Spleen (tissue), 11 donors: ENCODE results near the gene PLXNB2. TPM values are rescaled to one million over a fixed set of nuclear protein-coding genes. Genes with fewer than 3 reads are reported as not detected.
A peak's percentile ranks its signal among the peaks of the same experiment; 100 is the strongest.

ENCODE experiments used
- DNase-seq: peaks from one replicate; pipeline ENCODE4 v3.0.0-alpha.2; 2020
- H3K27ac ChIP-seq, 8 donors: fragments of 200-600 bp; sonication (generic) in 7 of 8; 1 replicate in 4 of 8; 2 replicates in 4 of 8; pipeline versions ENCODE4 v1.5.0 to v1.8.0; 2016 to 2021; ENCODE audit warnings: inconsistent platforms in 4 of 8, mild to moderate bottlenecking in 4 of 8, moderate library complexity in 1 of 8
- H3K27me3 ChIP-seq, 7 donors: fragments of 200-600 bp; sonication (generic) in 6 of 7; replicated peaks in 1 of 7; 1 replicate in 4 of 7; 2 replicates in 3 of 7; pipeline versions ENCODE4 v1.5.0 to v1.8.0; 2016 to 2021; ENCODE audit warnings: inconsistent platforms in 3 of 7, mild to moderate bottlenecking in 1 of 7
- H3K36me3 ChIP-seq, 6 donors: fragments of 200-600 bp; sonication (generic) in 5 of 6; 1 replicate in 4 of 6; 2 replicates in 2 of 6; pipeline versions ENCODE4 v1.5.0 to v1.8.0; 2016 to 2021; ENCODE audit warnings: inconsistent platforms in 2 of 6
- H3K4me1 ChIP-seq, 6 donors: fragments of 200-600 bp; sonication (generic) in 5 of 6; 1 replicate in 3 of 6; 2 replicates in 3 of 6; pipeline versions ENCODE4 v1.5.0 to v1.8.0; 2016 to 2021; ENCODE audit warnings: inconsistent platforms in 3 of 6
- H3K4me3 ChIP-seq, 8 donors: fragments of 200-600 bp; sonication (generic) in 7 of 8; 1 replicate in 4 of 8; 2 replicates in 4 of 8; pipeline versions ENCODE4 v1.5.0 to v1.8.0; 2016 to 2021; ENCODE audit warnings: inconsistent platforms in 4 of 8, mild to moderate bottlenecking in 4 of 8, moderate library complexity in 2 of 8
- H3K9me3 ChIP-seq, 8 donors: fragments of 200-600 bp; sonication (generic) in 7 of 8; 1 replicate in 4 of 8; 2 replicates in 4 of 8; pipeline versions ENCODE4 v1.5.0 to v1.8.0; 2016 to 2021; ENCODE audit warnings: inconsistent platforms in 4 of 8
- CTCF ChIP-seq, 11 experiments: fragments of 200-600 bp in 7 of 11; fragments of 450-650 bp in 4 of 11; sonication (generic) in 4 of 11; IDR thresholded peaks in 8 of 11; conservative IDR thresholded peaks in 3 of 11; 1 replicate in 7 of 11; 2 replicates in 4 of 11; pipeline versions ENCODE4 v1.4.0 to v1.8.0; 2016 to 2021; ENCODE audit warnings: antibody characterized with exemption in 11 of 11, inconsistent platforms in 4 of 11, mild to moderate bottlenecking in 1 of 11
- POLR2A ChIP-seq, 3 donors: fragments of 450-650 bp; IDR thresholded peaks; one replicate each; pipeline ENCODE4 v1.5.1; 2017; ENCODE audit warnings: antibody characterized with exemption in 3 of 3, mild to moderate bottlenecking in 1 of 3
- POLR2AphosphoS5 ChIP-seq, 3 donors: sonication (generic); formaldehyde crosslinking; IDR thresholded peaks; one replicate each; pipeline ENCODE4 v1.5.1; 2017; ENCODE audit warnings: antibody characterized with exemption in 3 of 3
- WGBS, 5 donors: extraction: QIAGEN DNeasy Blood & Tissue Kit in 3 of 5; methylation state at CpG; one replicate each; pipeline versions ENCODE4 v1.1.5 to v1.1.7; 2013 to 2018; 5-methylcytosine and 5-hydroxymethylcytosine counted together
- intact Hi-C: fragments of 100-400 bp; cut with DNase I; formaldehyde crosslinking; loops from one replicate; pipeline ENCODE4 v1.15.0; 2023; ENCODE audit warnings: low total_unique reads
- polyA plus RNA-seq, 3 donors: library from polyadenylated mRNA; stranded (reverse); fragments of 200-250 nt; gene quantifications; one replicate each; pipeline ENCODE4 v1.2.1, GENCODE V29; 2013
- total RNA-seq, 7 donors: library from RNA; depleted of rRNA in 3 of 7; stranded (reverse); fragments of >200 nt in 3 of 7; fragmentation: NEBNext Ultra II Directional in 4 of 7; extraction: Animal tissue kit (Norgen Biotek cat#: 25700) in 4 of 7; gene quantifications; one replicate each; pipeline versions ENCODE4 v1.1.0 to v1.2.1, GENCODE V29; 2016 to 2021
- donor health status: healthy with polysubstance abuse.
- donor health status: DM: no; HTN: no; CAD: no; lungs with moderate emphysema.
- donor health status: DM: no; HTN: no; CAD: no.
- donor health status: Bipolar disorder and iron deficiency.
- donor health status: healthy.
- donor health status: DM: no; HTN: no; CAD: no.
- donor health status: DM: yes; HTN: yes; CAD: no.

PLXNB2 gene
- total and polyA plus RNA-seq, 10 donors: 41.9 to 382 (median 242) TPM

- intact Hi-C loops: no loop called here
- peaks cover 0 to 5% (median 0%) of the 10 kb centered on the region in 8 donors for H3K9me3 ChIP-seq
- peaks cover 0 to 5% (median 0%) of the 10 kb centered on the region in 6 donors for H3K36me3 ChIP-seq
- H3K4me3 ChIP-seq: peak overlapping the region in 1 of 8 donors; percentile 73
- 32 to 46% (median 38%) methylated on average over 3 to 7 of the region's 7 CpGs for WGBS, 5 donors
- H3K27ac ChIP-seq: no peak overlapping the region
- DNase-seq: no peak
- H3K4me1 ChIP-seq: peaks cover 5 to 35% (median 22%) of the 10 kb centered on the region in 6 donors
- TF ChIP-seq POLR2A (IDR thresholded peaks at IDR 0.05): no peak
- TF ChIP-seq POLR2AphosphoS5 (IDR thresholded peaks at IDR 0.05): no peak
- TF ChIP-seq CTCF (IDR thresholded peaks at IDR 0.05 in 8 of 11, conservative IDR thresholded peaks at IDR 0.05 in 3 of 11): no peak
- peaks cover 0 to 75% (median 23%) of the 10 kb centered on the region in 7 donors for H3K27me3 ChIP-seq
Observed at GRCh38 chr22:50262460-50262911, 45.0 kb downstream of the PLXNB2 start.

- Histone ChIP-seq H3K36me3 (peaks cover 0 to 2% (median 0%) of the 10 kb centered on the region in 6 donors), H3K27ac (no peak within 1 kb of the TSS), H3K27me3 (peaks cover 0 to 69% (median 23%) of the 10 kb centered on the region in 7 donors), H3K4me1 (peaks cover 5 to 32% (median 21%) of the 10 kb centered on the region in 6 donors), H3K9me3 (no peaks in the 10 kb centered on the region), H3K4me3 (peak within 1 kb of the TSS in 7 of 8 donors; percentile 32 to 73 (median 38))
- intact Hi-C loops: no loop called here
- no peak for DNase-seq
- WGBS, 5 donors: 3 to 16% (median 4%) methylated on average over 6 to 60 of the region's 61 CpGs
- TF ChIP-seq POLR2A (IDR thresholded peaks at IDR 0.05): no peak
- no peak for TF ChIP-seq POLR2AphosphoS5 (IDR thresholded peaks at IDR 0.05)
- no peak for TF ChIP-seq CTCF (IDR thresholded peaks at IDR 0.05 in 8 of 11, conservative IDR thresholded peaks at IDR 0.05 in 3 of 11)
Observed at GRCh38 chr22:50261615-50262459, 45.6 kb downstream of the PLXNB2 start, which contains the start of gene MAPK12. Gene MAPK12 (minus strand): TSS chr22:50261683. CDS start chr22:50261509, 174 bp downstream.

- 1 to 2% (median 1%) methylated on average over 17 to 92 of the region's 92 CpGs for WGBS, 5 donors
- intact Hi-C loops: no loop called here
- Histone ChIP-seq H3K36me3 (no peaks in the 10 kb centered on the region), H3K4me3 (peak overlapping the region in 7 of 8 donors; percentile 32 to 73 (median 38)), H3K9me3 (no peaks in the 10 kb centered on the region), H3K27me3 (peaks cover 0 to 62% (median 23%) of the 10 kb centered on the region in 7 donors), H3K27ac (no peak overlapping the region), H3K4me1 (peaks cover 5 to 32% (median 21%) of the 10 kb centered on the region in 6 donors)
- TF ChIP-seq CTCF (IDR thresholded peaks at IDR 0.05 in 8 of 11, conservative IDR thresholded peaks at IDR 0.05 in 3 of 11): no peak
- TF ChIP-seq POLR2A (IDR thresholded peaks at IDR 0.05): no peak
- peak in 1 of 3 donors; percentile 54 for TF ChIP-seq POLR2AphosphoS5 (IDR thresholded peaks at IDR 0.05)
- no peak for DNase-seq
Observed at GRCh38 chr22:50260801-50261614, 46.4 kb downstream of the PLXNB2 start.
